Glomerular endothelial cell (primary cell): ENCODE data around the gene MORC3. TPM values are rescaled to one million over a fixed set of nuclear protein-coding genes. Genes with fewer than 3 reads are reported as not detected.
A peak's percentile ranks its signal among the peaks of the same experiment; 100 is the strongest.
"Not testable (repeated sequence)": the region's sequence is repeated elsewhere in the genome, so short reads cannot be mapped to it uniquely, and the experiment has no call there.

Experiments
- DNase-seq: peaks from one replicate; pipeline ENCODE4 v3.0.0-alpha.2; 2011; ENCODE audit warnings: low read depth, low spot score; ENCODE audit errors: extremely low read depth
- total RNA-seq: library from RNA; depleted of rRNA; stranded (reverse); fragments of >200 nt; gene quantifications from 2 replicates; pipeline ENCODE4 v1.2.3, GENCODE V29; 2015

MORC3 gene
- total RNA-seq, result 19.3 and 25.9 TPM in 2 replicates

DNA sequence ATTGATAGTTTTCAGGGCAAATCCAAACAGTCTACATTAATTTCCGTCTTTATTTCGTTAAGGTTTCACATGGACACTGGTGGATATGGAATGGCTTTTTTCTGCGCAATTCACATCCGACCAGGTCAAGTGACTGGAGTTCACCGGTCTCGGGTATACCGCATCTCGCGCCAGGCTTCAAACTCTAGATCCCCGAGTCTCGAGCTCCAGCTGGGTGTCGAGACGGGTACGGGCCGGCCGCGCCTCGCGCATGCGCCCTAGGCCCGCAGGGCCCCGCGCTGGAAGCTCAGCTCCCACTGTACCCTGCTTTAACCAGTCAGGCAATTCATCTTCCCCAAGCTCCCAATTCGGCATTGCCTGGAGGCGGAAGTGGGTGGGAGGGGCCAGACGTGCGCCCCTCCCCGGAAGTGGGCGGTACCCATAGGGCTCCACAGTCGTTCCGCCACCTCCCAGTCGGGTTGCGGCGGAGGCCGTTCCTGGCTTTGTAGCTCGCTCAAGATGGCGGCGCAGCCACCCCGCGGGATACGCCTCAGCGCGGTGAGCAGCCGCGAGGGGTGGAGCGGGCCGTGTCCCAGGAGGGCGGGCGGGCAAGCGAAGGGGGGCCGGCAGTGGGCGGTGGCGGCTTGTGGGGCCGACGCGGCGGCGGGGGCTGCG is at the start of gene MORC3:
Gene MORC3 (plus strand): TSS at position 431 of the 654 bp plus-strand sequence. CDS start 68 bp downstream, at position 499.
- peak; percentile 87 for DNase-seq

- not testable (repeated sequence) for DNase-seq
Observed at GRCh38 chr21:36270786-36271695, 49.0 kb upstream of the MORC3 start.

GRCh38 chr21:36274128-36274527 is 45.9 kb upstream of the MORC3 start:
- DNase-seq, result no peak

DNA sequence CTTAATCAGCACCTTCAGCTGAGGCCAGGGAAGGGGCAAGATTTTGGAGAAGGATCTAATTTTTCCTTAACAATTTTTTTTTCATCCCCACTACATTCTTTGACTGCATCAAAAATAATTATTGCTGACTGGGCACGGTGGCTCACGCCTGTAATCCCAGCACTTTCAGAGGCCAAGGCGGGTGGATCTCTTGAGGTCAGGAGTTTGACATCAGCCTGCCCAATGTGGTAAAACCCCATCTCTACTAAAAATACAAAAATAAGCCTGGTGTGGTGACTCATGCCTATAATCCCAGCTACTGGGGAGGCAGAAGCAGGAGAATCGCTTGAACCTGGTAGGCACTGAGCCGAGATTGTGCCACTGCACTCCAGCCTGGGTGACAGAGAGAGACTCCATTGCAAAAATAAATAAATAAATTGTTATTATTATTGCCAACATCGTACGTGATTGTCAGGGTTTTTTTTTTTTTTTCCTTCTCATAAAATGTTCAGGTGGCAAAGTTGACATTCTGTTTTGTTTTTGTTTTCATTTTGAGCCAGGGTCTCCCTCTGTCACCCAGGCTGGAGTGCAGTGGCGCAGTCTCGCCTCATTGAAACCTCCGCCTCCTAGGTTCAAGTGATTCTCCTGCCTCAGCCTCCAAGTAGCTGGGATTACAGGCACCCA is 37.3 kb upstream of the MORC3 start:
- DNase-seq, result no peak

DNA sequence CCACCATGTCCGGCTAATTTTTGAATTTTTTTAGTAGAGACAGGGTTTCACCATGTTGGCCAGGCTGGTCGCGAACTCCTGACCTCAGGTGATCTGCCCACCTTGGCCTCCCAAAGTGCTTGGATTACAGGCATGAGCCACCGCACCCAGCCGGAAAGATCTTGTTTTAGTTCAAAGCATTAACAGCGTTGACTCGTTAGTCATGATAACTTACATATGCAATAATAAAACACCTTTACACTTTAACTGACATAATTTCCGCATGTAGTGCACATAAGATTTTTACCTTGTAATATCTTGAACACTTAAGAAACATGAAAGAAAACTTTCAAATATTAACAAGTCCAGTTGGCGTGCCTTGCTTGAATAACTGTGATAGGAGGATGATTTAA is 36.8 kb upstream of the MORC3 start:
- DNase-seq, result not testable (repeated sequence)

GRCh38 chr21:36288651-36289243 is 31.2 kb upstream of the MORC3 start:
- DNase-seq, result no peak

DNA sequence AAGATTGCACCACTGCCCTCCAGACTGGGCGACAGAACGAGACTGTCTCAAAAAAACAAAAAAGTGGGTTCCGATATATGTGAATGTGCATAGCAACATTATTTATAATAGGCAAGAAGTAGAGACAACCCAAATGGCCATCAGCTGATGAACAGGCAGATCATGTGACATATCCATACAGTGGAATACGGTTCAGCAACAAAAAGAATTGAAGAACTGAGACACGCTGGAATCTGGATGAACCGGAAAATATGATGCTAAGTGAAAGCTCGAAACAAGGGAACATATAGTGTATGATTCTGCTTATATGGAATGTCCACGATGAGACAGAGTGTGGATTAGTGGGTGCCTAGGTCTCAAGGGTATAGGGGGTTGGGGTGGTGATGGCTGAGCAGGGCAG is 28.5 kb upstream of the MORC3 start:
- DNase-seq, result no peak

DNA sequence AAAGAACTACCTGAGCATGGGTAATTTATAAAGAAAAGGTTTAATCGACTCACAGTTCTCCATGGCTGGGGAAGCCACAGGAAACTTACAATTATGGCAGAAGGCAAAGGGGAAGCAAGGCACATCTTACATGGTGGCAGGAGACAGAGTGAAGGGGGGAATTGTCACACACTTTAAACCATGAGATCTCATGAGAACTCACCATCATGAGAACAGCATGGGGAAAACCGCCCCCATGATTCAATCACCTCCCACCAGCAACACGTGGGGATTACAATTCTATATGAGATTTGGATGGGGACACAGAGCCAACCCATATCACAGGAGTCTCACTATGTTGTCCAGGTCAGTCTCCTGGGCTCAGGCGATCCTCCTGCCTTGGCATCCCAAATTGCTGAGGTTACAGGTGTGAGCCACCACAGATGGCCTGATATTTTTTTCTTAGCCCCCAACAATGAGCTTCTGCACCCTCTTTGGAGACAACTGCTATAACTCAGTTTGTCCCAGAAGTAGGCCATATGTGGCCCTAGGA is 22.5 kb upstream of the MORC3 start:
- no peak for DNase-seq

- no peak for DNase-seq
Observed at GRCh38 chr21:36297938-36298572, 21.9 kb upstream of the MORC3 start.

DNA sequence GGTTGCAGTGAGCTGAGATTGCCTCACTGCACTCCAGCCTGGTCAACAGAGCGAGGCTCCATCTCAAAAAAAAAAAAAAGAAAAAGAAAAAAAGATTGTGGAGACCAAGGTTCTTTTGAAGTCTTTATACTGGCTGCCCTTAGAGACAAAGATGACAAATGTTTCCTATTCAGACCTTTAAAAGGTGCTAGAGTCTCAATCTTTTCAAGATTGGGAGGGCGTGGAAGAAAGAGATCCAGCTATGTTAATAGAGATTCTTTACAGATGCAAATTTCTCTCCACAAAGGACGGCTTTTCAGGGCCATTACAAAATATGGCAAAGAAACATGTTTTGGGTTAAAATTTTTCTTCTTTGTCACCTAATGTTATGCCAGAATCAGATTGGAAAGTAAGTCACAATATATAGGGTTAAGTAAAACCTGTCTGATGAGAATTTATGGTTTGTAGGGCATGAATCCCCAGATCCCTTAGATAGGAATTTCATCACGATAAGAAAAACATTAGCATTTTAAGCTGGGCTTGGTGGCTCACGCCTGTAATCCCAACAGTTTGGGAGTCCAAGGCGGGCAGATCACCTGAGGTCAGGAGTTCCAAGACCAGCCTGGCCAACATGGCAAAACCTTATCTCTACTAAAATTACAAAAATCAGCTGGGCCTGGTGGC is 13.0 kb upstream of the MORC3 start:
- no peak for DNase-seq

GRCh38 chr21:36310016-36310415 is 10.0 kb upstream of the MORC3 start:
- DNase-seq, result no peak

- DNase-seq, result not testable (repeated sequence)
Observed at GRCh38 chr21:36313446-36313845, 6.6 kb upstream of the MORC3 start.

DNA sequence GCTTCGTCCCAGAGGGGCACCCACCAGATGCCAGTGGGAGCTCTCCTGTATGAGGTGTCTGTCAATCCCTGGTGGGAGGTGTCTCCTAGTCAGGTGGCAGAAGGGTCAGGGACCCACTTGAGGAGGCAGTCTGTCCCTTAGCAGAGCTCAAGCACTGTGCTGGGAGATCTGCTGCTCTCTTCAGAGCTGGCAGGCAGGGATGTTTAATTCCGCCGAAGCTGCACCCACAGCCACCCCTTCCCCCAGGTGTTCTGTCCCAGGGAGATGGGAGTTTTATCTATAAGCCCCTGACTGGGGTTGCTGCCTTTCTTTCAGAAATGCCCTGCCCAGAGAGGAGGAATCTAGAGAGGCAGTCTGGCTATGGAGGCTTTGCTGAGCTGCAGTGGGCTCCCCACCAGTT is 4.0 kb upstream of the MORC3 start:
- not testable (repeated sequence) for DNase-seq

DNA sequence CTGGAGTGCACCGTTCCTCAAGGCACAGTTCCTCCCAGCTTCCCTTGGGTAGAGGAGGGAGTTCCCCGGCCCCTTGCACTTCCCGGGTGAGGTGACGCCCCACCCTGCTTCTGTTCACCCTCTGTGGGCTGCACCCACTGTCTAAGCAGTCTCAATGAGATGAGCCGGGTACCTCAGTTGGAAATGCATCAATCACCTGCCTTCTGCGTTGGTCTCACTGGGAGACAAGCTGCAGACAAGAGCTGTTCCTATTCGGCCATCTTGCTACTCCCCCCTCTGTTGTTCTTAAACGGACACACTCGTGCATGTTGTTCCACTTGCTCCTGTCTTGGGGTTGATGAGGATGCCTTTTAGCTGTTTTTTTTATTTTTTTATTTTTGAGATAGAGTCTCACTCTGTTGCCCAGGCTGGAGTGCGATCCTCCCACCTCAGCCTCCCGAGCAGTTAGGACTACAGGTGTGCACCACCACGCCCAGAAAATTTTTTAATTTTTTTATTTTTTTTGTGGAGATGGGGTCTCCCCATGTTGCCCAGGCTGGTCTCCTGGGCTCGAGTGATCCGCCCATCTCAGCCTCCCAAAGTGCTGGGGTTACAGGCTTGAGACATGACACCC is 3.0 kb upstream of the MORC3 start:
- DNase-seq, result no peak

GRCh38 chr21:36319406-36319766 is 611 bp upstream of the MORC3 start:
- not testable (repeated sequence) for DNase-seq

- DNase-seq, result no peak
Observed at GRCh38 chr21:36320421-36321324, 676 bp downstream of the MORC3 start.

DNA sequence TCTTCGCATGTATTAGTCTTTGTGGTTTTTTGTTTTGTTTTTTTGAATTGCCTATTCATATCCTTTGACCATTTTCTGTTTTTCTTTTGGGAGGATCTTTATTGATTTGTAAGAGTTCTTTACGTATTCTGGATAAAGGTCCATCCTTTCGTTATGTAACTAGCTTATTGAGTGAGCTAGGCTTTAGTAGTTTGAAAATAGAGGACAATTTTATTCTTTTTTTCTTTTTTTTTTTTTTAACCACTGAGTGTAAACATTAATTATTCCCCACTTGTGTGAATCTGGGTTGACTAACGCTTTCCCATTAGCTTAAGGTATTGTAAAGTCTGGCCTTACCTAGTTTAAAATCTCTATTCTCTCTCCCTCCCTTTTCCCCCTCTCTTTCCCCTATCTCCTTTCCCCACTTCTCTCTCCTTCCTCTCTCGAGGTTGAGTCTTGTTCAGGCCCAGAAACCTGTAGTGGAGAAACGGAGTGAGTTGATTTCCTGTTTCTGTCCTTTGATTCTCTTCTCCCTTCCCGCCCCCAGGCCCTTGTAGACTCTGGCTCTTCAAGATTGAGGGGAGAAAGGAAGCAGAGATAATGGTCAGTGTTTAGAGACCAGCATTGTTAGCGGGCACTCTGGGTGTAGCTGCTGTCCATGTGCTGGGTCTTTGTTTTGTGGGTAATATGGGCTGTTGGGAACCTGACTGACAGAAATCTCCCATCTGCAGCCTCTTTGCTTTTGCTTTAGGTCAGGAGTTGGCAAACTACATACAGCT is 1.5 kb downstream of the MORC3 start:
- DNase-seq, result no peak

- no peak for DNase-seq
Observed at GRCh38 chr21:36322083-36322424, 2.1 kb downstream of the MORC3 start.
